ENCODE results near the gene OCLN.
A peak's percentile ranks its signal among the peaks of the same experiment; 100 is the strongest.
"Not testable (repeated sequence)": the region's sequence is repeated elsewhere in the genome, so short reads cannot be mapped to it uniquely, and the experiment has no call there.

The OCLN gene, protein sequence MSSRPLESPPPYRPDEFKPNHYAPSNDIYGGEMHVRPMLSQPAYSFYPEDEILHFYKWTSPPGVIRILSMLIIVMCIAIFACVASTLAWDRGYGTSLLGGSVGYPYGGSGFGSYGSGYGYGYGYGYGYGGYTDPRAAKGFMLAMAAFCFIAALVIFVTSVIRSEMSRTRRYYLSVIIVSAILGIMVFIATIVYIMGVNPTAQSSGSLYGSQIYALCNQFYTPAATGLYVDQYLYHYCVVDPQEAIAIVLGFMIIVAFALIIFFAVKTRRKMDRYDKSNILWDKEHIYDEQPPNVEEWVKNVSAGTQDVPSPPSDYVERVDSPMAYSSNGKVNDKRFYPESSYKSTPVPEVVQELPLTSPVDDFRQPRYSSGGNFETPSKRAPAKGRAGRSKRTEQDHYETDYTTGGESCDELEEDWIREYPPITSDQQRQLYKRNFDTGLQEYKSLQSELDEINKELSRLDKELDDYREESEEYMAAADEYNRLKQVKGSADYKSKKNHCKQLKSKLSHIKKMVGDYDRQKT

DNA sequence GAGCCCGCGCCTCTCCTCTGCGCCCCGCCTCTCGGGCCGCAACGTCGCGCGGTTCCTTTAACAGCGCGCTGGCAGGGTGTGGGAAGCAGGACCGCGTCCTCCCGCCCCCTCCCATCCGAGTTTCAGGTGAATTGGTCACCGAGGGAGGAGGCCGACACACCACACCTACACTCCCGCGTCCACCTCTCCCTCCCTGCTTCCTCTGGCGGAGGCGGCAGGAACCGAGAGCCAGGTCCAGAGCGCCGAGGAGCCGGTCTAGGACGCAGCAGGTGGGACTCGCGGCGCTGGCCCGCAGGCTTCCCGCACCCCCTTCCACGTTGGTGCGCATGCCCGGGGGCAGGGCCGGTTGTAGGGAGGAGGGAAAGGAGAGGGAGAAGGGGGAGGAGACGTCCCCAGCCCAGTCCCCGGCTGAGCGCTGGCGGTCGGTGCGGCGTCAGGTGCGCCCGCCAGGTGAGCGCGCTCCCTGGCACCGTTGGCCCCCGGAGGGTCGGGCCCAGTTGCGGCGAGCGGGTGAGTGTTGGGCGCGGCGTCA is at the start of gene OCLN:
Gene OCLN, plus strand, starts transcription at position 400 of the 532 bp plus-strand sequence. CDS start 11,455 bp downstream, outside the sequence.
- DNase-seq = peak; percentile 71

DNA sequence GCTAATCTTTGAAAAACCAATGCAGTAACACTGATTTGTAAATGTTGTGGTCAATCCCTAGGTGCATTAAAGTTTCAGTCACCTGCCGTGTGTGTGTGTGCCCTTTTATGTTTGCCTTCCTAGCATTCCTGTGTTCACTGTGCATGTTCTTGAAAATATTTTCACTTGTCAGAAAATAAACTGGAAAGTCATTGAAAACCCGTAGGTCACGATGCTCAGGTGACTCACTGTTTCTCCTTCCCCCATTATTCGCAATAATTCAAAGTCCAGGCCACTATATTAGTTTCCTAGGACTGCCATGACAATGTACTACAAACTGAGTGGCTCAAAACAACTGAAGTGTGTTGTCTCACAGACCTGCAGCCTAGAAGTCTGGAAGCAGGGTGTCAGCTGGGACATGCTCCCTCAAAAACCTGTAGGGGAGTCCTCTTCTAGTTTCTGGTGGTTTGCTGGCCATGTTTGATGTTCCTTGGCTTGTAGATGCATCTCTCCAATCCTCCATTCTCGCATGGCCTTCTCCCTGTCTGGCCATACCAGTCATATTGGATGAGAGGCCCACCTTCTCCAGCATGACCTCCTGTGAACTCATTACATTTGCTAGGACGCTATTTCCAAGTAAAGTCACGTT is 48.3 kb upstream of the OCLN start:
- no peak for DNase-seq

DNA sequence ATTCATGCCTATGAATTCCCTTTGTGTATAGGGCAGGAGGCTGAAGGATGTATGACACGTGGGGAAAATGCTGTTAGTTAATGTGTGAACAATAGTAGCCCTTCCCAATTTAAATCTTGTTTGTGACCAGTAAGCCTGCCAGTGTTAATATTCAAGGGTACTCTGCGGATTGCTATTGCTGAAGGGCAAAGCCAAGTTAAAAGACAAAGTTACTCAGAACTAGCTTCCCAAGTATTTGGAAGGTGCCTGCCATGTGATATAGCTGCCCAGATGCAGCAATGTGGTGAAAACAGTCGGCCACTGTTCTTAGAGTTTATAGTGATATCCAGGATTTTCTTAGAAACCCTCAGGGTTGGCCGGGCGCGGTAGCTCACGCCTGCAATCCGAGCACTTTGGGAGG is 43.1 kb upstream of the OCLN start:
- no peak for DNase-seq

DNA sequence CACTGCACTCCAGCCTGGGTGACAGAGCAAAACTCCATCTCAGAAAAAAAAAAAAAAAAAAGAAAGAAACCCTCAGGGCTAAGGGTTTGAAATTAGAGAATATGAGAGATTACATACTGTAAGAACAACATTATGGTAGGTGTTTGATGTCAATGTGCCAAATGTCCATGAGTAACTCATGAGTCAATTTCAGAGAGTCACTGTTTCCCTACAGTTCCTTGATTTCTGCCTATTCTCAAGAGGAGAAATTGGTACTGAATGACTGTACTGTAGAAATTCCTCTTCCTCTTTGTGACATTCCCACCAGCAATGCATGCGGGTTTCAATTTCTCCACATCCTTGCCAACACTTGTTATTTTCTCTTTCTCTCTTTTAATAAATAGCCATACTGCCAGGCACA is 42.5 kb upstream of the OCLN start:
- no peak for DNase-seq

DNA sequence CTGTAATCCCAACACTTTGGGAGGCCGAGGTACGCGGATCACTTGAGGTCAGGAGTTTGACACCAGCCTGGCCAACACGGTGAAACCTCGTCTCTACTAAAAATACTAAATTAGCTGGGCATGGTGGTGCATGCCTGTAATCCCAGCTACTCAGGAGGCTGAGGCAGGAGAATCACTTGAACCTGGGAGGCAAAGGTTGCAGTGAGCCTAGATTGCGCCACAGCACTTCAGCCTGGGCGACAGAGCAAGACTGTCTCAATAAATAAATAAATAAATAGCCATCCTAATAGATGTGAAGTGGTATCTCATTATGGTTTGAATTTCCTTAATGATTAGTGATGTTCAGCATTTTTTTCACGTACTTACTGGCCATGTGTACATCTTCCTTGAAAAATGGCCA is 42.1 kb upstream of the OCLN start:
- not testable (repeated sequence) for DNase-seq

DNA sequence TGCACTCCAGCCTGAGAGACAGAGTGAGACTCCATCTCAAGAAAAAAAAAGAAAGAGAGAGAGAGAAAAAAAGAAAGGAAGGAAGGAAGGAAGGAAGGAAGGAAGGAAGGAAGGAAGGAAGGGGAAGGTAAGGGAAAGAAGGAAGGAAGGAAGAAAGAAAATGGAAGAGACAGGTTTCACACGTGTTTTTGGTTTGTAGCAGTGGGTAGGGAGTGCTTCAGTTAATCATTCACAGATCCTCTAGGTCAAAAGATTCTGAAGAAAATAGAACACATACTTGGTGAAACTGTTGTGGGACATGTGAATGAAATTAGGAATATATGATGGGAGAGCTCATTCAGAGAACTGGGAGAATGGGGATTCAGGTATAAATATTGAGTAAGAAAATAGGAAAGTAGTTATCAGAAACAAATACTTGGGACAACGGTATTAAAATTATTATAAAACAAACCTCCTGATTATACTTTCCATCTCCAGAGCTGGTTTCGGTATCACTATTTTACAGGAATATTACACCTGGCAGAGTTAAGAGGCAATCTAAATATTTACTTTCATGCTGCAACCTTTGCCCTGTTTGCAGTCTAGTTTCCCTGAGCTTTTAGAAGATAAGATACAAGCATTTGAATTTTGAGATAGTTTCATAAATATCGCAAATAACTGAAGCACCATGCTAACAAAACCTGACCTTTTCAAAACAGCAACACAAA is 40.5 kb upstream of the OCLN start:
- DNase-seq = peak; percentile 46

DNA sequence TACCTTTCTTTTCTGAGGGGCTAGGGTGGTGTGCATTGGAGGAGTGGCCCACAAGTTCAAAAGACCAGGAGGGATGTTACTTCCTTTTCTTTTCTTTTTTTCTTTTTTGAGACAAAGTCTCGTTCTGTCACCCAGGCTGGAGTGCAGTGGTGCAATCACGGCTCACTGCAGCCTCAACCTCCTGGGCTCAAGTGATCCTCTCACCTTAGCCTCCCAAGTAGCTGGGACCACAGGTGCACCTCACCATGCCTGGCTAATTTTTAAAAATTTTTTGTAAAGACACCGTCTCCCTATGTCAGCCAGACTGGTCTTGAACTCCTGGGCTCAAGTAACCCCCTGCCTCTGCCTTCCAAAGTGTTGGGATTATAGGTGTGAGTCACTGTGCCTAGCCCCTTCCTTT is 39.1 kb upstream of the OCLN start:
- DNase-seq = not testable (repeated sequence)

DNA sequence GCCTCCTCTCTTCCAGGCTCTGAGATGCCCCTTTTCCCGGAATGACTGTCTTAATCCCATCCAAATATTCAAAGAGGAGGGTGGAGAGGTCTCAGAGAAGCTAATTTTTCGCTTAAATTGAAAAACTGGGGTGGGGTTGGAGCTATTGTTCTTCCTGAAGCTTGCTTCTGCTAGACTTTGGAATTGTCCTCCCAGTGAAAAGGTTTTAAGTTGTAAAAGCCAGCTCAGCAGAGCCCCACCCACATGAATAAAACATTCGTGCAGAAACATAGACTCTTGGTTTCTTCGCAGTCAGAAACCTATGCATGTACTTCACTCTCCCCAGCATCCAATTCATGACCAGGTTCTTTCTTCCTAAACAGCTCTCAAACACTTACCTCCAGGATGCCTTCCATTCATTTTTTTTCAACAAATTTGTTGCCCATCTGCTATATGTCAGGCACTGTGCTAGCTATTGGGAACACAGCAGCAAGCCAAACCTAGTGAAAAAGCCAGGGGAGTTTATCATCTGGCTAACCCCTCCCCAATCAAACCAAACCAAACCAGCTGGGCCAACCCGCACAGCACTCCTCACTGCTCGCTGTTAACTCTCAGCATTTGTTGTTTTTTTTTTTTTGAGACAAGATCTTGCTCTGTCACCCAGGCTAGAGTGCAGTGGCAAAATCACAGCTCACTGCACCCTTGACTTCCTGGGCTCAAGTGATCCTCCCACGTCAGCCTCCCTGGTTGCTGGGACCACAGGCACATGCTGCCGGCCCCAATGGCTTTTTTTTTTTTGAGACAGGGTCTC is 37.9 kb upstream of the OCLN start:
- no peak for DNase-seq

DNA sequence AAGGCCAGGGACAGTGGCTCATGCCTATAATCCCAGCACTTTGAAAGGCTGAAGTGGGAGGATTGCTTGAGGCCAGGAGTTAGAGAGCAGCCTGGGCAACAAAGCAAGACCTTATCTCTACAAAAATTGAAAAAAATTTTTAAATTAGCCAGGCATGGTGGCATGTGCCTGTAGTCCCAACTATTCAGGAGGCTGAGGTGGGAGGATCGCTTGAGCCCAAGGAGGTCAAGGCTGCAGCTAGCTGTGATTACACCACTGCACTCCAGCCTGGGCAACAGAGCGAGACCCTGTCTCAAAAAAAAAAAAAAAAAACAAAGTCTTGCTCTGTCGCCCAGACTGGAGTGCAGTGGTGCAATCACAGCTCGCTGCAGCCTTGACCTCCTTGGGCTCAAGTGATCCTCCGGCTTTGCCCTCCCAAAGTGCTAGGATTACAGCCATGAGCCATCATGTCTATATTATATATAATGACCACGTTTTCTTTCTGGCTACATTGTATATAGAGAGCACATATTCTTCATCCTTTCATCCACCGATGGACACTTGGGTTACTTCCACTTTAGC is 37.1 kb upstream of the OCLN start:
- not testable (repeated sequence) for DNase-seq

DNA sequence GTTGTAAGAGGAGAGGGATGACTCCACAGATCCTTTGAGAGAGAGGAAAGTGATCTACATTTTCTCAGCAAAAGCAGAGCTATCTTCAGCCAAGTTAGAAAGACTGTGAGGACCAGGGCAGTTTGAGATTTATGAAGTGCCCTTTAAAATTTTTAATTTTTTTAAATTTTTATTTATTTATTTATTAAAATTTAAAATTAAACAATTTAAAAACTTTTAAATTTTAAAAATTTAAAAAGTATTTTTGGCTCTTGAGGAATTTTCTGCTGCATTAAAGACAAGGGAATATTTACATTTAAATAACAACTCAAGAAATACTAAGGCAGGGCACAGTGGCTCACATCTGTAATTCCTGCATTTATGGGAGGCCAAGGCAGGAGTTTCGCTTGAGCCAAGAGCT is 30.4 kb upstream of the OCLN start:
- DNase-seq = no peak

DNA sequence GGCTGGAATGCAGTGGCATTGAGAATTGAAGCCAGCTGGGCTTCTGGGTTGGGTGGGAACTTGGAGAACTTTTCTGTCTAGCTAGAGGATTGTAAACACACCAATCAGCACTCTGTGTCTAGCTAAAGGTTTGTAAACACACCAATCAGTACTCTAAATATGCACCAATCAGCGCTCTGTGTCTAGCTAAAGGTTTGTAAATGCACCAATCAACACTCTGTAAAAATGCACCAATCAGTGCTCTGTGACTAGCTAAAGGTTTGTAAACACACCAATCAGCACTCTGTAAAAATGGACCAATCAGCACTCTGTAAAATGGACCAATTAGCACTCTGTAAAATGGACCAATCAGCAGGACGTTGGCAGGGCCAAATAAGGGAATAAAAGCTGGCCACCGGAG is 26.2 kb upstream of the OCLN start:
- DNase-seq = not testable (repeated sequence)

DNA sequence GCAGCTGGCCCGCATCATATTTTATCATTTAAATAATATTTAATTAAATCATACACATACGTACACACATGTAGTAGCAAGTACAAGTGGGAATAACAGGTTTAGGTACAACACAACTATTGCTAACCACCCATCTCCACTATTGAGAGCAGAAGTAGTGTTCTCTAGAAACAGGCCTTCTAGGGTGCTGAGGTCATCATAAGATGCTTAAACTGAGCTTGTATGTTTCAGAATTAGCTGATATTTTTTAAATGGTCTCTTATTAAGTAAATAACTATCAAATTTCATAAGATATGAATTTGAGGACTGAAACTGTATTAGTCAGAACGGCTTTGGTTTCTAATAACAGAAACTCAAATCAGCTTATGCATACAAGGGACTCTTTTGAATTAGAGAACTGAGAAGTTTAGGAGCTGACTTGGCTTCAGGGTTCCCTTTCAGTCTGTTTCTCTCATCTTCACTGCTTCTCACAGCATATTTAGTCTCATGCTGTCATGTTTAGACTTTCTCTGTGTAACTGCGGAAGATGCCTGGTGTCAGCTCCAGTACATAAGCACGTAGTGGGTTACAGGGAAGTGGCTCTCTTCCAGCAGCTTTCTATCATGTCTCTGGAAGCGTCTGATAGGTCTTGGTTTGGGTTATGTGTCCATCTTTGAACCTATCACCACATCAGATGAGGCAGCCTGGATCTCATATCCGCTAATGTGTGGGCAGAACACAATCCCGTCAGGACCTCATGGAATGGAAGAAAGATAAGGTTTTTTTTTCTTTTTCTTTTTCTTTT is 25.0 kb upstream of the OCLN start:
- no peak for DNase-seq

DNA sequence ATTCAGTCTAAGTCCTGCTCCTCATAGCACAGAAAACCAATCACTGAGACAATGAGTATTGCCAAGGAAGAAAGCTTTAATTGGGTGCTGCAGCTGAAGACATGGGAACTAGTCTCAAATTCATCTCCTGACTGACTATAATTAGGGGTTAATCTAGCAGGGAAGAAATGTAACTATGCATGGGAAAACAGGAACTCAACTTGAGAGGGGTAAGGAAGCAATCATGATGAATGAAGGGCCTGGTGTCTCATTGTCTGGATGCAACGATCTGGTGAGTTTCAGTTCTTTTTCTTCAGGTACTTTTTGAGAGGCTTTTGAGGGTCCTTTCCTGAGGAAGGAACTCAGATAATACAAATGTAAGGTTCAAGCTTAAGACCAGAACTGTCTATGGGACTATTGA is 24.0 kb upstream of the OCLN start:
- DNase-seq = no peak

DNA sequence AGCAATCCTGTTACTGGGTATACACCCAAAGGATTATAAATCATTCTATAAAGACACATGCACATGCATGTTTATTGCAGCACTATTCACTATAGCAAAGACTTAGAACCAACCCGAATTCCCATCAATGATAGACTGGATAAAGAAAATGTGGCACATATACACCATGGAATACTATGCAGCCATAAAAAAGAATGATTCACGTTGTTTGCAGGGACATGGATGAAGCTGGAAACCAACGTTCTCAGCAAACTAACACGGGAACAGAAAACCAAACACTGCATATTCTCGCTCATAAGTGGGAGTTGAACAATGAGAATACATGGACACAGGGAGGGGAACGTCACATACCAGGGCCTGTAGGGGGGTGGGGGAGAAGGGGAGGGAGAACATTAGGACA is 21.1 kb upstream of the OCLN start:
- not testable (repeated sequence) for DNase-seq

DNA sequence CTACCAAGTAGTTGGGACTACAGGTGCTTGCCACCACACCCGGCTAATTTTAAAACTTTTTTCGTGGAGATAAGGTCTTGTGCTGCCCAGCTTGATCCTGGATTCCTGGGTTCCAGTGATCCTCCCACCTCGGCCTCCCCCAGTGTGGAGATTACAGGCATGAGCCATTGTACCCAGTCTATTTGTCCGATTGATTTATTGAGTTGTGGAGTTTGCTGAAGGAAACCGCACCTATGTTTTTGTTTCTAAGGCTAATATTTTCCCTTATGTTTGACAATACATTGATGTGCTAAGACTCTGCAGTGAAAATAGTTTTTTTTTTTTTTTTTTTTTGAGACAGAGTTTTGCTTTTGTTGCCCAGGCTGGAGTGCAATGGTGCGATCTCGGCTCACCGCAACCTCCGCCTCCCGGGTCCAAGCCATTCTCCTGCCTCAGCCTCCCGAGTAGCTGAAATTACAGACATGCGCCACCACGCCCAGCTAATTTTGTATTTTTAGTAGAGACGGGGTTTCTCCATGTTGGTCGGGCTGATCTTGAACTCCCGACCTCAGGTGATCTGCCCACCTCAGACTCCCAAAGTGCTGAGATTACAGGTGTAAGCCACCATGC is 20.0 kb upstream of the OCLN start:
- not testable (repeated sequence) for DNase-seq

DNA sequence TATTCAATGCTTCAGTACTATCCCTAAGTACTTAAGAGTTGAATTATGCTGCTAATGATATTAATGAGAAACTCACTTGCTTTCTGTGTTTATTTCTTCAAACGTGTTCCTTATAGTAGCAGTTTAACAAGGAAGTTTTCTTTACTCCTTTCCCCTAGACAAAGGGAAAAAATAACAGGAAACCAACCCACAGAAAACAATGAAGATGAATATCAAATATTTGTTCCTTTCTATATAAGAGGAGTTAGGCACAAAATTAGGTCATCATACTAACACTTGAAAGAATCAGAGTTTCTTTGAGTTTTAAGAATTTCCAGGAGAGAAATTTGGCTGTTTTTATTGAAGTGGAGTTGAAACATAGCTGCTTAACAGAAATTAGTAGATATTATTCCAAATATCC is 15.4 kb upstream of the OCLN start:
- no peak for DNase-seq

DNA sequence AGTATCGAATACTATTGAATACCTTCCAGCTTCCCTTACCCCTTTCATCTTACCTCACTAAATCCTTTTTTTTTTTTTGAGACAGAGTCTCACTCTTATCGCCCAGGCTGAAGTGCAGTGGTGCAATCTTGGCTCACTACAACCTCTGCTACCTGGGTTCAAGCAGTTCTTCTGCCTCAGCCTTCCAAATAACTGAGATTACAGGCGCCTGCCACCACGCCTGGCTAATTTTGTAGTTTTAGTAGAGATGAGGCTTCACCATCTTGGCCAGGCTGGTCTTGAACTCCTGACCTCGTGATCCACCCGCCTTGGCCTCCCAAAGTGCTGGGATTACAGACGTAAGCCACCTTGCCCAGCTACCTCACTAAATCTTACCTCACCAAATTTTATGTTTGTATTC is 14.3 kb upstream of the OCLN start:
- not testable (repeated sequence) for DNase-seq

DNA sequence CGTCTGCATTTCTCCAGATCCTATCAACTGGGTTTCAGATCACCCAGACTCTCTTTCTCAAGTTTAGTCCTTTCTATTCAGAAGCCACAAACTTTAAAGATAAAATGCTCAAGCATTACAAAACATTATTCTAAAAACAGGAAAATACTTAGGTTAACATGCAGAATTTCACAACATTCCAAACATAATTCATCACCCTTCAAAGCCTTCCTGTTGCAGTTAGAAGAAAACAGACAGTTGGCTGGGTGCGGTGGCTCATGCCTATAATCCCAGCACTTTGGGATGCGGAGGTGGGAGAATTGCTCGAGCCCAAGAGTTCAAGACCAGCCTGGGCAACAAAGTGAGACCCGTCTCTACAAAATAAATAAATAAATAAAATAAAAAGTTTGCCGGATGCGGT is 7.7 kb upstream of the OCLN start:
- no peak for DNase-seq

DNA sequence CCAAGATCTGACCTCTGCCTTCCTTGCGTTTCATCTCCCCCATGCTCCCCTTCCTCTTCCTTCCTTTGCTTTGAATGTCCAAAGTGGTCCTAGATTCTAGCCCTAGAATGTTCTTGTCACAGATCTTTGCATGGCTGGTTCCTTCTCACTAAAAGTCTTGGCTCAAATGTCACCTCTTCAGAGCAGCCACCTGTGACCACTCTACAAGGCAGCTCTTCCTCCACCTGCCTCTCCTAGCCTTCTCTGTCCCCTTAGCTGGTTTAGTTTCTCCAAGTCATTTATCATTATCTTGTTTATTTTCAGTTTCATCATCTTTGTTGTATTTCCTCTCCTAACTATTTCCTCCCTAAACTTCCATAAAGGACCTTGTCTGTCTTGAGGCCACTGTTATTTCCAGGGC is 7.1 kb upstream of the OCLN start:
- no peak for DNase-seq

DNA sequence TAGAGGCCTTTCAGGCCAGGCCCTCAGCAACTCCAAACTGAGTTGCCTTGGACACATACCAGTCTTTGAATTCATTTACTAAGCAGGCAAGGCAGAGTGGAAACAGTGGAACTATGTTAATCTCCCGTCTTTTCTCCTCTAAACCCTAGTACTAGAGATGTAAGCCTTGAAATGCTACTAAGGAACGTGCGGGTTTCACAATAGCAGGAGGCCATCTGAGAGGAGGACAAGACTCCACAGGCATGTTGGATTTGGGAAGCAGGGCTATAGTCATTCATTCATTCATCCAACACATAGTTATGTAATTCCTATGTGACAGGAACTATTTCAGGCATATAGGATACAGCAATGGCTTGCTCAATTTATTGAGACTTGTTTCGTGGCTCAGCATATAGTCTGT is 3.3 kb upstream of the OCLN start:
- DNase-seq = no peak

DNA sequence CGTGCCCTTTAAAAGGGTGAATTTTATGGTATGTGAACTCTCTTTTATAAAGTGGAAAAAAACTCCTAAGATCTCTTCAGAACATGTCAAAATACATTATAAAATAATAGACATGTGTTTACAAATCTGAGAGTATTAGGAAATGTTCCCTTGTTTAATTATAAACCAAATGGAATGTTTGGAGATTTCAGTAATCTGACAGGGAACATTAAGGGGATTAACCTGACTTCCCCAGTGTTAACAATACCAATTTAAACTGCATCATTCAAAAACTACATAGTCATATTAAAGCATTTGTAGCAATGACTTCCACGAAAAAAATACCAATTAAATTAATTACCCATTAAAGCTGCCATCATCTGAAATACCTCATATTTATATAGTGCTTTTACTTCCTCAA is 1.6 kb upstream of the OCLN start:
- no peak for DNase-seq

Data from NCI-H526 treated with DMSO at 0.1 percent for 48 hours (cell line).